Measurements from ENCODE around the gene DMD. TPM values are rescaled to one million over a fixed set of nuclear protein-coding genes. Genes with fewer than 3 reads are reported as not detected.

Gene DMD
- total and polyA plus RNA-seq, 8 donors, result 6.8 to 117 (median 44.2) TPM

- no peak overlapping the region for H3K27ac ChIP-seq
- no peaks in the 10 kb centered on the region for H3K4me1 ChIP-seq
- no peaks in the 10 kb centered on the region for H3K9me3 ChIP-seq
- intact Hi-C loops (cut with DNase I; ENCODE audit: low total_unique reads), result no loop called here
- DNase-seq, result no peak
- H3K4me3 ChIP-seq, result no peak overlapping the region
- peaks cover 0 to 3% (median 0%) of the 10 kb centered on the region in 3 donors for H3K27me3 ChIP-seq
- 81 to 95% (median 85%) methylated on average over 3 of the region's 3 CpGs for WGBS, 5 donors
- TF ChIP-seq EP300 (IDR thresholded peaks at IDR 0.05) (no peak), POLR2AphosphoS5 (IDR thresholded peaks at IDR 0.05) (no peak), CTCF (IDR thresholded peaks at IDR 0.05) (no peak), POLR2A (IDR thresholded peaks at IDR 0.05) (no peak)
- no peaks in the 10 kb centered on the region for H3K36me3 ChIP-seq
Measured at GRCh38 chrX:31714797-31715196, 1496.6 kb downstream of the DMD start.

GRCh38 chrX:31713120-31713519, 1498.2 kb downstream of the DMD start:
- Histone ChIP-seq H3K4me3 (no peak overlapping the region), H3K27ac (no peak overlapping the region), H3K27me3 (peaks cover 0 to 3% (median 0%) of the 10 kb centered on the region in 3 donors), H3K36me3 (no peaks in the 10 kb centered on the region), H3K4me1 (no peaks in the 10 kb centered on the region), H3K9me3 (no peaks in the 10 kb centered on the region)
- WGBS, 5 donors, result 50 to 92% (median 86%) methylated on average over 1 of the region's 1 CpG
- intact Hi-C loops (cut with DNase I; ENCODE audit: low total_unique reads), result no loop called here
- TF ChIP-seq POLR2AphosphoS5 (IDR thresholded peaks at IDR 0.05), result no peak
- TF ChIP-seq CTCF (IDR thresholded peaks at IDR 0.05), result no peak
- TF ChIP-seq POLR2A (IDR thresholded peaks at IDR 0.05), result no peak
- TF ChIP-seq EP300 (IDR thresholded peaks at IDR 0.05), result no peak
- no peak for DNase-seq

GRCh38 chrX:31711166-31711565, 1500.2 kb downstream of the DMD start:
- no peak overlapping the region for H3K4me3 ChIP-seq
- H3K36me3 ChIP-seq, result no peaks in the 10 kb centered on the region
- intact Hi-C loops (cut with DNase I; ENCODE audit: low total_unique reads), result no loop called here
- H3K27me3 ChIP-seq, result peaks cover 0 to under 1% (median 0%) of the 10 kb centered on the region in 3 donors
- no peak for DNase-seq
- no peaks in the 10 kb centered on the region for H3K9me3 ChIP-seq
- 42 to 62% (median 59%) methylated on average over 2 of the region's 2 CpGs for WGBS, 5 donors
- no peak overlapping the region for H3K27ac ChIP-seq
- TF ChIP-seq POLR2A (IDR thresholded peaks at IDR 0.05), result no peak
- TF ChIP-seq CTCF (IDR thresholded peaks at IDR 0.05), result no peak
- no peak for TF ChIP-seq POLR2AphosphoS5 (IDR thresholded peaks at IDR 0.05)
- TF ChIP-seq EP300 (IDR thresholded peaks at IDR 0.05), result no peak
- no peaks in the 10 kb centered on the region for H3K4me1 ChIP-seq

GRCh38 chrX:31708116-31708515, 1503.2 kb downstream of the DMD start:
- TF ChIP-seq POLR2A (IDR thresholded peaks at IDR 0.05), result no peak
- TF ChIP-seq EP300 (IDR thresholded peaks at IDR 0.05), result no peak
- no peak for TF ChIP-seq CTCF (IDR thresholded peaks at IDR 0.05)
- no peak for TF ChIP-seq POLR2AphosphoS5 (IDR thresholded peaks at IDR 0.05)
- DNase-seq, result no peak
- H3K4me3 ChIP-seq, result no peak overlapping the region
- intact Hi-C loops (cut with DNase I; ENCODE audit: low total_unique reads), result no loop called here
- no peaks in the 10 kb centered on the region for H3K27me3 ChIP-seq
- no peaks in the 10 kb centered on the region for H3K4me1 ChIP-seq
- no peak overlapping the region for H3K27ac ChIP-seq
- 47 to 81% (median 67%) methylated on average over 2 of the region's 2 CpGs for WGBS, 5 donors
- no peaks in the 10 kb centered on the region for H3K9me3 ChIP-seq
- H3K36me3 ChIP-seq, result no peaks in the 10 kb centered on the region
